ENCODE data around the gene KCNJ1. TPM values are rescaled to one million over a fixed set of nuclear protein-coding genes. Genes with fewer than 3 reads are reported as not detected.

KCNJ1 gene
- total RNA-seq, 2 donors from 2014 or later = not detected

GRCh38 chr11:128809128-128809527 lies 58.0 kb downstream of the KCNJ1 start:
- no peaks in the 10 kb centered on the region for H3K36me3 ChIP-seq (replicated peaks in 1 of 2; ENCODE audit: insufficient read depth in 1 of 2, low read depth in 2 of 2)
- ATAC-seq = no peak
- no peak overlapping the region for H3K27ac ChIP-seq
- 53 to 67% methylated on average over 6 of the region's 6 CpGs for WGBS, 2 donors
- no peak for TF ChIP-seq CTCF (IDR thresholded peaks at IDR 0.05)
- no peak for TF ChIP-seq POLR2A (IDR thresholded peaks at IDR 0.05)
- H3K27me3 ChIP-seq = no peaks in the 10 kb centered on the region
- H3K9me3 ChIP-seq = no peaks in the 10 kb centered on the region
- H3K4me3 ChIP-seq = no peak overlapping the region
- DNase-seq = no peak
- H3K4me1 ChIP-seq = no peaks in the 10 kb centered on the region
- intact Hi-C loops (cut with DNase I) = no loop called here

- ATAC-seq = no peak
- intact Hi-C loops (cut with DNase I) = no loop called here
- no peaks in the 10 kb centered on the region for H3K9me3 ChIP-seq
Measured at GRCh38 chr11:128807909-128808308, 59.2 kb downstream of the KCNJ1 start.

GRCh38 chr11:128806506-128807261 lies 60.4 kb downstream of the KCNJ1 start:
- H3K36me3 ChIP-seq (replicated peaks in 1 of 2; ENCODE audit: insufficient read depth in 1 of 2, low read depth in 2 of 2) = no peaks in the 10 kb centered on the region

More at GRCh38 chr11:128807909-128808308, 59.2 kb downstream of the KCNJ1 start:
- Histone ChIP-seq H3K4me3 (no peak overlapping the region), H3K27ac (no peak overlapping the region), H3K4me1 (no peaks in the 10 kb centered on the region), H3K27me3 (no peaks in the 10 kb centered on the region), H3K36me3 (replicated peaks in 1 of 2; ENCODE audit: insufficient read depth in 1 of 2, low read depth in 2 of 2) (no peaks in the 10 kb centered on the region)
- TF ChIP-seq CTCF (IDR thresholded peaks at IDR 0.05) (no peak), POLR2A (IDR thresholded peaks at IDR 0.05) (no peak)
- no peak for DNase-seq

GRCh38 chr11:128804481-128804880 lies 62.6 kb downstream of the KCNJ1 start:
- no peak overlapping the region for H3K4me3 ChIP-seq
- intact Hi-C loops (cut with DNase I) = no loop called here

More at GRCh38 chr11:128806506-128807261, 60.4 kb downstream of the KCNJ1 start:
- 77 to 82% methylated on average over 8 of the region's 8 CpGs for WGBS, 2 donors
- DNase-seq = no peak
- Histone ChIP-seq H3K4me1 (no peaks in the 10 kb centered on the region), H3K27me3 (no peaks in the 10 kb centered on the region), H3K27ac (no peak overlapping the region), H3K4me3 (no peak overlapping the region), H3K9me3 (no peaks in the 10 kb centered on the region)
- ATAC-seq = no peak
- TF ChIP-seq CTCF (IDR thresholded peaks at IDR 0.05) = no peak
- no peak for TF ChIP-seq POLR2A (IDR thresholded peaks at IDR 0.05)
- intact Hi-C loops (cut with DNase I) = no loop called here

GRCh38 chr11:128803449-128804245 lies 63.4 kb downstream of the KCNJ1 start:
- H3K27me3 ChIP-seq = no peaks in the 10 kb centered on the region
- DNase-seq = no peak
- WGBS, 2 donors = 71 to 75% methylated on average over 6 of the region's 6 CpGs
- no peaks in the 10 kb centered on the region for H3K9me3 ChIP-seq
- ATAC-seq = no peak
- H3K4me3 ChIP-seq = no peak overlapping the region
- TF ChIP-seq POLR2A (IDR thresholded peaks at IDR 0.05) = no peak
- no peak for TF ChIP-seq CTCF (IDR thresholded peaks at IDR 0.05)
- no peaks in the 10 kb centered on the region for H3K36me3 ChIP-seq (replicated peaks in 1 of 2; ENCODE audit: insufficient read depth in 1 of 2, low read depth in 2 of 2)
- H3K27ac ChIP-seq = no peak overlapping the region
- H3K4me1 ChIP-seq = no peaks in the 10 kb centered on the region
- intact Hi-C loops (cut with DNase I) = no loop called here

More at GRCh38 chr11:128804481-128804880, 62.6 kb downstream of the KCNJ1 start:
- H3K27me3 ChIP-seq = no peaks in the 10 kb centered on the region
- ATAC-seq = no peak
- DNase-seq = no peak
- H3K4me1 ChIP-seq = no peaks in the 10 kb centered on the region
- H3K36me3 ChIP-seq (replicated peaks in 1 of 2; ENCODE audit: insufficient read depth in 1 of 2, low read depth in 2 of 2) = no peaks in the 10 kb centered on the region
- 77 to 79% methylated on average over 4 to 5 of the region's 5 CpGs for WGBS, 2 donors
- no peaks in the 10 kb centered on the region for H3K9me3 ChIP-seq
- no peak for TF ChIP-seq POLR2A (IDR thresholded peaks at IDR 0.05)
- no peak overlapping the region for H3K27ac ChIP-seq
